ENCODE results near the gene CDK14. TPM values are rescaled to one million over a fixed set of nuclear protein-coding genes. Genes with fewer than 3 reads are reported as not detected.

The CDK14 gene
- polyA plus RNA-seq, 3 donors = 1.7 to 2.5 (median 2.1) TPM

DNA sequence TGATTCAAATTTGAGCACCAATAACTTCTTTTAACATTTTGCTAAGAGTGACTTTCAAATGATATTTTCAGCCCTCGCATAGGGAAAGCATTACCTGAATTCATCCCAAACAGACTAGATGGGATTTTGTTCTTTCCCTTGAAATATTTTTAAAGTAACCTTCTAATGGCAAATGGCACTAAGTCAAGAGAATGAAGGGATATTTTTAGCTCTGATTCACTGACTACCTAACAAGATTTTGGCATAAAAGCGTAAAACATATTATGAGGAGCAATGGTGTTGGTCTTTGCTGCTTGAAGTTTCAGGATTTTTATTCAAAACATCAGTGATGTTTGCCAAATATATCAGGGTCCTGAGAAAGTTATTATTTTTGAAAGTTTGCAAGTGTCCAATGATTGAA, 290.3 kb downstream of the CDK14 start:
- Histone ChIP-seq H3K4me2 (replicated peaks; ENCODE audit: extremely low read depth, low read length, poor library complexity, severe bottlenecking) (no peak overlapping the region), H3K27me3 (ENCODE audit: control insufficient read depth in 2 of 2, insufficient read depth in 2 of 2, low read length in 2 of 2) (no peaks in the 10 kb centered on the region), H3K36me3 (replicated peaks in 1 of 2; ENCODE audit: control insufficient read depth in 1 of 2, insufficient read depth in 2 of 2, low read length in 2 of 2) (no peaks in the 10 kb centered on the region), H3K9me3 (replicated peaks in 1 of 2; ENCODE audit: control insufficient read depth in 1 of 2, insufficient read depth in 1 of 2, low read length in 2 of 2) (no peaks in the 10 kb centered on the region), H4K20me1 (ENCODE audit: insufficient read depth, low read length) (no peaks in the 10 kb centered on the region), H3K79me2 (ENCODE audit: insufficient read depth, low read length) (no peaks in the 10 kb centered on the region), H3K4me3 (replicated peaks in 1 of 3; ENCODE audit: low read depth in 2 of 3, low read length in 3 of 3) (no peak overlapping the region), H3K4me1 (ENCODE audit: control insufficient read depth in 1 of 2, insufficient read depth in 2 of 2, low read length in 2 of 2) (no peaks in the 10 kb centered on the region), H2AFZ (ENCODE audit: insufficient read depth, low read depth, low read length, poor library complexity, severe bottlenecking) (no peak overlapping the region), H3K9ac (ENCODE audit: insufficient read depth, low read length, poor library complexity, severe bottlenecking) (no peak overlapping the region), H3K27ac (ENCODE audit: low read depth in 1 of 2, low read length in 2 of 2) (no peak overlapping the region)
- TF ChIP-seq, protein P1, sequence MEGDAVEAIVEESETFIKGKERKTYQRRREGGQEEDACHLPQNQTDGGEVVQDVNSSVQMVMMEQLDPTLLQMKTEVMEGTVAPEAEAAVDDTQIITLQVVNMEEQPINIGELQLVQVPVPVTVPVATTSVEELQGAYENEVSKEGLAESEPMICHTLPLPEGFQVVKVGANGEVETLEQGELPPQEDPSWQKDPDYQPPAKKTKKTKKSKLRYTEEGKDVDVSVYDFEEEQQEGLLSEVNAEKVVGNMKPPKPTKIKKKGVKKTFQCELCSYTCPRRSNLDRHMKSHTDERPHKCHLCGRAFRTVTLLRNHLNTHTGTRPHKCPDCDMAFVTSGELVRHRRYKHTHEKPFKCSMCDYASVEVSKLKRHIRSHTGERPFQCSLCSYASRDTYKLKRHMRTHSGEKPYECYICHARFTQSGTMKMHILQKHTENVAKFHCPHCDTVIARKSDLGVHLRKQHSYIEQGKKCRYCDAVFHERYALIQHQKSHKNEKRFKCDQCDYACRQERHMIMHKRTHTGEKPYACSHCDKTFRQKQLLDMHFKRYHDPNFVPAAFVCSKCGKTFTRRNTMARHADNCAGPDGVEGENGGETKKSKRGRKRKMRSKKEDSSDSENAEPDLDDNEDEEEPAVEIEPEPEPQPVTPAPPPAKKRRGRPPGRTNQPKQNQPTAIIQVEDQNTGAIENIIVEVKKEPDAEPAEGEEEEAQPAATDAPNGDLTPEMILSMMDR (IDR thresholded peaks at IDR 0.05) = no peak
- H3K4me1 Mint-ChIP-seq = peaks cover 8% of the 10 kb centered on the region
- DNase-seq = no peak
- no peak overlapping the region for H3K4me3 Mint-ChIP-seq
- no CpG with 5 or more reads among the region's 2 CpGs for WGBS (ENCODE audit: insufficient coverage)
- no peaks in the 10 kb centered on the region for H3K36me3 Mint-ChIP-seq
- no peak overlapping the region for H3K27ac Mint-ChIP-seq
- peaks cover 0 to 2% (median 0%) of the 10 kb centered on the region in 7 donors for H3K9me3 Mint-ChIP-seq
- no peaks in the 10 kb centered on the region for H3K27me3 Mint-ChIP-seq (ENCODE audit: low read depth in 3 of 3)
- intact Hi-C loops (cut with micrococcal nuclease) = no loop called here

DNA sequence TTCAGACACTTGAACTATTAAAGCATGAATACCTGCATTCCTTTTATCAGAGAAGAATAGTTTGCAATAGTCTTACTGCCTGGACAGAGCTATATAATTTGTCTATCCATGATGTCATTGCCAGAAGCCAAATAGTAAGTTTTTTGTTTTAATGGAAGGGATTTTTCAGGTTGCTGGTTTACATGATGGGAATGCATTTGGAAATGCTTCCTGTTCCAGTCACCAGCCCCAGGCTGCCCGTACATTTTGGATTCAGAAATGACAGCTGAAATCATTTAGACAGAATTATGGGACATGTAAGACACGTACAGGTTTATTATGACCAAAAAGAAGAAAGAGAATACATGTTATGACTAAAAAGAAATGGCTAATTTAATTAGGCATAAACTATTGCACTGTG, 293.1 kb downstream of the CDK14 start:
- no peak overlapping the region for H3K4me2 ChIP-seq (replicated peaks; ENCODE audit: extremely low read depth, low read length, poor library complexity, severe bottlenecking)
- Mint-ChIP-seq H3K27me3 (ENCODE audit: low read depth in 3 of 3) (no peaks in the 10 kb centered on the region), H3K27ac (no peak overlapping the region)

More for the DNA sequence above, 293.1 kb downstream of the CDK14 start:
- Histone ChIP-seq H3K4me3 (replicated peaks in 1 of 3; ENCODE audit: low read depth in 2 of 3, low read length in 3 of 3) (no peak overlapping the region), H2AFZ (ENCODE audit: insufficient read depth, low read depth, low read length, poor library complexity, severe bottlenecking) (no peak overlapping the region), H3K36me3 (replicated peaks in 1 of 2; ENCODE audit: control insufficient read depth in 1 of 2, insufficient read depth in 2 of 2, low read length in 2 of 2) (no peaks in the 10 kb centered on the region), H3K9me3 (replicated peaks in 1 of 2; ENCODE audit: control insufficient read depth in 1 of 2, insufficient read depth in 1 of 2, low read length in 2 of 2) (no peaks in the 10 kb centered on the region), H4K20me1 (ENCODE audit: insufficient read depth, low read length) (no peaks in the 10 kb centered on the region), H3K27me3 (ENCODE audit: control insufficient read depth in 2 of 2, insufficient read depth in 2 of 2, low read length in 2 of 2) (no peaks in the 10 kb centered on the region), H3K9ac (ENCODE audit: insufficient read depth, low read length, poor library complexity, severe bottlenecking) (no peak overlapping the region), H3K4me1 (ENCODE audit: control insufficient read depth in 1 of 2, insufficient read depth in 2 of 2, low read length in 2 of 2) (no peaks in the 10 kb centered on the region), H3K27ac (ENCODE audit: low read depth in 1 of 2, low read length in 2 of 2) (no peak overlapping the region), H3K79me2 (ENCODE audit: insufficient read depth, low read length) (no peaks in the 10 kb centered on the region)
- intact Hi-C loops (cut with micrococcal nuclease) = no loop called here
- Mint-ChIP-seq H3K4me1 (no peaks in the 10 kb centered on the region), H3K9me3 (peaks cover 0 to 2% (median 0%) of the 10 kb centered on the region in 7 donors), H3K4me3 (no peak overlapping the region), H3K36me3 (no peaks in the 10 kb centered on the region)
- DNase-seq = no peak
- TF ChIP-seq, protein P1 (IDR thresholded peaks at IDR 0.05) = no peak
- WGBS (ENCODE audit: insufficient coverage) = 100% methylated on average over 1 of the region's 2 CpGs
